RPMI8226 (cell line): Measurements from ENCODE around the gene FARS2.

Source experiments
- DNase-seq: peaks from one replicate; pipeline ENCODE4 v3.0.0-alpha.2; 2015

FARS2 gene

GRCh38 chr6:5710936-5711335 lies 449.6 kb downstream of the FARS2 start:
- no peak for DNase-seq

DNA sequence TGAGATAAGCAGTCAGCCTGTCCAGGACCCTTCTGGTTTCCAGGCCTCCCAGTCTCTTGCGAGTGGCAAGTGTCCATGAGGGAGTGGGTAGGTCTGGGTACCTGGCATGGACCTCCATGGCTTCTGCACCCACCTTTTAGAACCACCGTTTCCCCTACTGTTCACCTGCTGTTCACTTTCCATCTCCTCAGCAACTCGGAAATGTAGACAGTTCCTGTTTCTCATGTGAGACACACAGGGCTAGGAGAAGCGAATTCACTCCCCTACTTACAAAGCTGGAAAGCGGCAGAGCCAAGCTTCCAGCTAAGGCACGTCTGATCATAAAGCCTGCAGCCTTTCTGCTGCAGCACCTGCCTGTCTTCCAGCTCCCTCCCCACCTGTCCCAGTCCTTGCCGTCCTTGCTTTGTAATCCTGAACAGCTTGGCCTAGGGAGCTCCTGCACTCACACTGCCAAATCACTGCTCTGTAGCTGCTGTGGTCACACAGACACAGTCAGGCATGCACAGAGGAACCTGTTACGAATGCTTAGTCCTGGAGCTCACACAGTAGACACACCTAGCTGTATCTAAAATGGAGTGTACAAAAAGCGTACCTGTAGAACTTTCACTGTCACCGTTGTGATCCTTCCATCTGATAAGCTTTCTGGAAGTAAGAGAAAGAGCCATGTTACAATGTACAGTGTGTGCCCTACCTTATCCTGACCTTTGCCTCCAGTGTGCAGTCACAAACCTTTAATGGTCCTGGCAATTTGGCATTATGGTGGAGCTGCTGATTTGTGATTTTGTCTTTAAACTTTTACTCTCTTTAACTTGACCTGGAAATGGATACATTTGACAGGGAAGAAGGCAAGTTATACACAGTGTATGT lies 451.3 kb downstream of the FARS2 start:
- DNase-seq = no peak

DNA sequence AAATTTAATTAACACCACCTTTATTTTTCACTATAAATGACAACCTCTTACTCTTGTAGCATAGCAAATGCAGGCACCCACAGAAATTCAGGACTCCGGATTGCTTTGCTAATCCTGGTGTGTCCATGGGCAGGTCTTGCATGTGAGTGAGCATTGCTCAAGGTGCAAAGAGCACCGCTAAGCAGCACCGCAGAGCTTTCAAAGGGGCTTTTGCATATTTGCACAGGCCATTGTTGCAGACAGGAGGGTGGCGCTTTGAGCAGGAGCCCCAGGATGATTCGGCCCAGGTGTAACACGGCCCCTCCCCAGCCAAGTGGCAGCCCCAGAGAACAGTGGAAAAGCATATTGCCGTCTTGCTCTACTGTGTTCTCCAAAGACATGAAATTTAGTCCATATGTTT lies 452.2 kb downstream of the FARS2 start:
- no peak for DNase-seq

DNA sequence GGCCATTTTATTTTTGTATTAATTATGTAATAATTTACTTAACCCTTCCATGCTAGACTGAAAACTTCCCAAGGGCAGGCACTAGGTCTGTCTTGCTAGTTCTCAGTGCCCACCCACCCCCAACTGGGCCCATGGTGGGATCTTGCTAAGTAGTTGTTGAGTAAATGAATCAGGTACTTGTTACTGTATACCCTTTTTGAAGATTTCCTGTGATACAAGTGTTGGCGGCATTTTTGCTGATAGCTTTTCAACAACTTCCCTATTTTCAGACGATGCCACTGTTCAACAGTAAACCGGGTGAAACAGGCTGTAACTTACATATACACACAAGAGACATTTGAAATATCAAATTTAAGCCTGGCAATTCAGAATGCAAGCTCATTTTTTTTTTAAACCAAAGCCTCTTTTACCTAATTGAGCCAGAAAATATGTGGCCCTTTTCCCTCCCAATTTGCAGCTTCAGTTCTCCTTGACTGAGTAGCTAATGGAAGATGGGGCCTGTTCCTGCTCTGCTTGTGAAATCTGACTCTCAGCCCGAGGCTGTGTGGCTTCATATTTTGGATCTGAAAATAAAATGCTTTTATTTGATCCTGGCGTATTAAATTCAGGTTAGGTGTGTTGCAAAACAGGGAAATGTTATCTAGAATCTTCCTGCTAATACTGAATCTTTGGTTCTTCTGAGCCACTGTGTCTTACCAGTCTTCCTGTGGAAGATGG lies 457.1 kb downstream of the FARS2 start:
- DNase-seq = no peak

DNA sequence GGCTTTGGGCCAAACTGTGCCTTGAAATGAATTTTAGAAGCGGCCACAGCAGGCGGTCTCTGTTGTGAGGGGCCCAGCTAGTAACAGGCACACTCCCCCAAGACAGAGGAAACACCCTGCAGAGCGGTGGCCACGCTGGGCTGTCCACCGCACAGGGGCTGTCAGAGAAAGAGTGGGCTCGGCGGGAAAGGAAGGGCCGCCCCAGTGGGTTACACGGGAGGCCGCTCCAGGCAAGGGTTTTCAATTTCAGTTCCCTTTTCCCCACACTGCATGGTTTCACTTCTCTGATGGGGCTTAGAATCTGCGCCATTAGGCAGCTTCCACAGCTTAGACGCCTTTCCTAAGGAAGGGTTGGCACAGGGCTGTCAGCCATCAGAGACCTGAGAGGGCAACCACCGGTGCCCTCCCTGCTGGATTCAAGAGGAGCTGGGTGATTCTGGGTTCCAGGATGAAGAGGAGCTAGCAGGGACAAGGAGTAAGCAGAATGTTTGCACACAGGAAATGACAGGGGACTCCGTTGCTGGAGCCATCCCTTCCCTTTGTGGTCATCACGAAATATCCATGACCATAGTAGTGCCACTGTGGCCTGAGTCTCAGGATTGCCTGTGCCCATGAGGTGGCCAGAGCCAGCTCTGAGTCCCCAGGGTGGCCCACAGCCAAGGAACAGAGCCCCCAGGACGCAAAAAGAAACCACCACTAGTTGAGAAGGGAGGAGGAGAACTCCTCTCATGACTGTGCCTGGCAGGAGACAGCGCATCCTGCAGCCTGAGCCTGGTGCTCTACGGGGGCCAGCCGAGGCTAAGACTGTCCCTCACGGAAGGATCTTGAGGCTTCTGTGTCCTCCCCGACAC lies 462.8 kb downstream of the FARS2 start:
- DNase-seq = peak; percentile 93

DNA sequence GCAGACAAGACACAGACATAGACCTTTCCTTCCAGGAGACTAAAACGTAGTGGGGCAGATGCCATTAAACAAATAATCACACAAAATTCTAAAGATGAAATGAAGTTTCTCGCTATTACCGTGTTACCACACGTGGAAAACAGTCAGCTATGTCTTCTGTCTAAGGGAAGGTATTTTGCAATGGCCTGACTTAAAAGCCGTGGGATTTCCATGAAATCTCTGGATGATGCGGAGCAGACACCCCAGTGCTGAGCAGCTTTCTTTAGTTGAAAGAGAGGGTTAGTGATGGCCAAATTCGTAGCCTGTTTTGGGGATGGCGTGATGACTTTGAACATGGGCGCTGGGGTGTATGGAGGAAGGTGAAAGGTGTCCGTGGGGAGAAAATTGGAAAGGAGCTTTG lies 463.6 kb downstream of the FARS2 start:
- DNase-seq = no peak

GRCh38 chr6:5726976-5727718 lies 465.8 kb downstream of the FARS2 start:
- peak; percentile 98 for DNase-seq

GRCh38 chr6:5728351-5729079 lies 467.2 kb downstream of the FARS2 start:
- no peak for DNase-seq

GRCh38 chr6:5729080-5729434 lies 467.7 kb downstream of the FARS2 start:
- no peak for DNase-seq

DNA sequence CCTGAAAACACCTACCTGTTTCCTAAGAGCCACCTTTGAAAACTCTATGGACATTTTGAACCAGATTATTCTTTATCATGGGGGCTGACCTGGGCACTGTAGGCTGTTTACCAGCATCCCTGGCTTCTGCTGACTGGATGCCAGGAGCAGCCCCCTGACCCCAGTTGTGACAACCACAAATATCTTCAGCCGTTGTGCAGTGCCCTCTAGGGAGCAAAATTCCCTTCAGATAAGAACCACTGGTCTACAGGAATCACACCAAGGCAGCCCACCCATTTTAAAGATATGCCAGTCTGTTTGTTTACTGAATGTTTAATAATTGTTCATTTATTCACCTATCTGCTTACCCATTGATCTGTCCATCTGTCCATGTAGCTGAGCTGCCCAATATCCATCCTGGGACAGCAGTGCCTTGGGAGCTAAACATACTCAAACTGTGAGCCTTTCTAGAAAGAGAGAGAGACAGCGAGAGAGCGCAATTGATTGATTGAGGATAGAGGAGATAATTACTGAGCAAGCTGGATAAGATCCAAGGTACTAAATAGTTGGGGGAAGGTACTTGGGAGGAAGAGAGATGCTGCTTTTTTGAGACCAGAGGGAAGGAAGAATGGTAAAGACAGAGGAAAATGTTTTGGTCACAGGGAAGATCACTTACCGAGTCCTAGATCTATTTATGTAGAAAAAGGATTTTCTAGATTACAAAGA lies 468.7 kb downstream of the FARS2 start:
- DNase-seq = no peak

DNA sequence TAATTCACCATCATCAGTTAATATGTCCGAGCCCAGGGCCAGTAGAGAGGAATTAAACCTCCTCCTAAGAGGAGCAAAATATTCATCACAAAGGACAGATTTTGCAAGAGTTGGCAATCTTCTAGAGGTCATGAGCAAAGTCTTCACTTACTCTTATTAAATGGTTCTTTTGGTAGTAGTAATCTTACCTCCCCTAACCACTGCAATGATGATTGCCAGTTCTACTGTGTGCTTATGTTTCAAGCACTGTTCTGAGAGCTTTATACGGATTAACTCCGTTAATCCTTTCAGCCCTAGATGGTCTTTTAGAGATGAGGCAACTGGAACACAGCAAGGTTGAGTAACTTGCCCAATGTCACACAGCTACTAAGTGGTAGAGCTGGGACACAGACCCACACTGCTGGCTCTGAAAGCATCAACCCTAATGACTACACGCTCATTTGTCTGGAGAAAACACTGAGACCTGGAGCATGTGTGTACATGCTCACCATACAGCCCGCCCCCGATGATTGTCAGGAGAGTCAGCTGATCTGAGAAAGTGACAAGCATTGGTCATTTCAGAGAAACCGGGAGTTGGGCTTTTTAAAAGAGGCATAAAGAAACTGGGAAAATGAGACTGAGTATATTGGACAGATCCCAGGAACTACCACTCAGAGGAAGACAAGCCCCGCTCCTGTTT lies 469.4 kb downstream of the FARS2 start:
- DNase-seq = no peak

- DNase-seq = no peak
Measured at GRCh38 chr6:5731435-5731834, 470.1 kb downstream of the FARS2 start.

GRCh38 chr6:5732496-5732895 lies 471.2 kb downstream of the FARS2 start:
- no peak for DNase-seq

- no peak for DNase-seq
Measured at GRCh38 chr6:5736016-5736738, 474.9 kb downstream of the FARS2 start.

DNA sequence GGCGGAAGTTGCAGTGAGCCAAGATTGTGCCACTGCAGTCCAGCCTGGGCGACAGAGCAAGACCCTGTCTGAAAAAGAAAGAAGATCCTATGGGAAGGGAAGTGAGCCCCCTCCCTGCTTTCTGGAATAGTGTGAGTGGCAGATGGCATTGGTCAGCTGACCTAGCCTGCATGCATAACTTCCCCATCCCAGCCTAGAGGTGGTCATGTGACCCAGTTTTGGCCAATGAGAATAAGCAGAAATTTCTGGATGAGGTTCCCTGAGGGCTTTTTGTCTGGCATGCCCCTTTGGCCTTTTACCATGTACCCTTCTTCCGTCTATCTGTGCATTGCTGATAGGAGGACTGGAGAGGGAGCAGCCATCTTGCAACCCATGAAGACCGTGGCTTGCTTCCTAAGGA lies 476.1 kb downstream of the FARS2 start:
- DNase-seq = no peak

- no peak for DNase-seq
Measured at GRCh38 chr6:5738211-5738610, 476.9 kb downstream of the FARS2 start.

- DNase-seq = no peak
Measured at GRCh38 chr6:5744497-5744896, 483.2 kb downstream of the FARS2 start.

DNA sequence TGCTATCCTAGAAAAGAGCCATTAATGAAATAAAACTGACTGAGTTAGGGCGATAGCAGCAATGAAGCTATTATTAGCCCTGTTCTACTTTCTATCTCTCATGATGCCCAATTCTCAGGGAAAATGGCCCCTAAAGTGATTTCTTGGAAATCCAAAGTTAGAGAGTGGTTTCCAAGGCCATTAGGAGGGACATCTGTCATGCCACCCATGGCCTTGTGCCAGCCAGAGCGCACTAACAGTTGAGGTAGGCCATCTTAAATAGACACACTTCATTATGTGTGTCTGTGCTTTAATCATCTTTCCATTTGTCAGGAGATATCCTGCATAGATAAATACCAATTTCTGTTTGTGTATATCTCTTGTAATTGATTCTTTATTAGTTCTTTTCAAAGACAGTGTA lies 483.8 kb downstream of the FARS2 start:
- DNase-seq = no peak

DNA sequence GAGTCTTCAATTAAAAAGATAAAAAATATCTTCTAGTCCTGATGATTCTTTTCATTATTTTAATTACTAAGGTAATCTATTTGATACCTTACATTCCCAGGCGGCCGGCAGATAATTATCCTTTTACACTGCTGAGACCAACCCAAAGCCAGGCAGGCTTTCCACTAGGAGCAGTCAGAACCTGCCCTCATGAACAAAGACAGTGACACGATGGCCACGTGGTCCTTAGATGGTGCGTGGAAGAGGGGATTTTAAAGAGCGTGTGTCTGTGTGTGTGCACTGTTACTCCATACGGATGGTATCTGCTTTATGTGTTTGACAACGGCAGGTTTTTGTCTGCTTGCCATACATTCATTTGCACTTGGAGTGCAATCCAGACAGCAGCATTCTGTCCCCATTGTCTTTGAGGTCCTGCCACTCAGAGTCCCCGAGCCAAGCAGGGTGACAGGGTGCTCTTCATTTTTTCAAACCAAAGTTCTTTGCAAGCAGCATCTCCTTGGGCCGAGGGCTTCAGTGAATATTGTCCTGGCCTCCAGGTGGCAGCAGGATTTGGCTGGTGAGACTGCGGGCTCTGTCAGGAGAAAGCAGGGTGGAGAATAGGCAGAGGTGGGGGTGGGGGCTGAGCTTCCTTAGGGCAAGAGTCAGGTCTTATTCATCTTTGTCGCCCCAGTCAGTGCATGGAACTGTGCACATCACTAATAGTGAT lies 484.9 kb downstream of the FARS2 start:
- DNase-seq = no peak

- DNase-seq = no peak
Measured at GRCh38 chr6:5746759-5747130, 485.4 kb downstream of the FARS2 start.
